Pancreas (tissue), 10 donors: ENCODE measurements around the gene USP19. TPM values are rescaled to one million over a fixed set of nuclear protein-coding genes. Genes with fewer than 3 reads are reported as not detected.

ENCODE experiments used
- ATAC-seq, 4 donors: fragments of 200-7000 bp; cut with Tn5 transposase; one replicate each; pipeline versions ENCODE4 v1.8.0 to v1.9.1; 2020; ENCODE audit warnings: mild to moderate bottlenecking in 4 of 4, moderate library complexity in 4 of 4
- DNase-seq, 6 donors: peaks; one replicate each; pipeline ENCODE4 v3.0.0-alpha.2; 2020
- FAIRE-seq: peaks from 2 replicates; lab custom pipeline; 2012; peaks lifted over from hg19 to GRCh38; lab: Jason Lieb, UNC
- H3K27ac ChIP-seq, 4 donors: fragments of 200-600 bp; sonication (generic); 1 replicate in 3 of 4; 2 replicates in 1 of 4; pipeline versions ENCODE4 v1.5.0 to v1.8.0; 2020
- H3K27me3 ChIP-seq, 4 donors: fragments of 200-600 bp; one replicate each; pipeline ENCODE4 v1.8.0; 2021
- H3K36me3 ChIP-seq, 3 donors: fragments of 200-600 bp; sonication (generic) in 1 of 3; one replicate each; pipeline versions ENCODE4 v1.5.0 to v1.8.0; 2020 to 2021
- H3K4me1 ChIP-seq, 3 donors: fragments of 200-600 bp; one replicate each; pipeline ENCODE4 v1.8.0; 2021
- H3K4me3 ChIP-seq, 4 donors: fragments of 200-600 bp; sonication (generic) in 2 of 4; one replicate each; pipeline versions ENCODE4 v1.5.0 to v1.8.0; 2020 to 2021
- H3K9me3 ChIP-seq, 4 donors: fragments of 200-600 bp; one replicate each; pipeline ENCODE4 v1.8.0; 2021
- WGBS, 2 donors: extraction: QIAGEN DNeasy Blood & Tissue Kit; methylation state at CpG; one replicate each; pipeline ENCODE4 v1.1.7; 2013; 5-methylcytosine and 5-hydroxymethylcytosine counted together
- intact Hi-C, 3 donors: fragments of 100-400 bp; cut with DNase I; formaldehyde crosslinking; loops; one replicate each; pipeline versions ENCODE4 v1.11.1 to v1.14.2; 2022
- polyA plus RNA-seq, 2 donors: library from polyadenylated mRNA; stranded (reverse); fragments of 200-250 nt; gene quantifications; one replicate each; pipeline ENCODE4 v1.2.3, GENCODE V29; 2013
- total RNA-seq, 6 donors: library from RNA; stranded (reverse); fragmentation: NEBNext Ultra II Directional in 4 of 6; extraction: Animal tissue kit (Norgen Biotek cat#: 25700) in 4 of 6; gene quantifications; one replicate each; pipeline versions ENCODE4 v1.2.1 to v1.2.4, GENCODE V29; 2021 to 2023
- TF ChIP-seq, protein P1 (sequence below), 4 donors: fragments of 200-600 bp; sonication (generic) in 3 of 4; IDR thresholded peaks; one replicate each; pipeline versions ENCODE4 v1.5.0 to v1.8.0; 2021; ENCODE audit warnings: antibody characterized with exemption in 4 of 4
- donor health status: healthy with polysubstance abuse.
- donor health status: DM: no; HTN: no; CAD: no; lungs with moderate emphysema.
- donor health status: DM: no; HTN: no; CAD: no.
- donor health status: control.
- donor health status: control.
- donor health status: Bipolar disorder and iron deficiency.
- donor health status: DM: yes; HTN: yes; CAD: no.
- donor health status: DM: no; HTN: no; CAD: no.
- donor health status: DM: no; HTN: no; CAD: no.
- donor health status: DM: yes; HTN: yes; CAD: no.

Gene USP19
- total and polyA plus RNA-seq, 8 donors, result 20.7 to 44.2 (median 25.8) TPM

DNA sequence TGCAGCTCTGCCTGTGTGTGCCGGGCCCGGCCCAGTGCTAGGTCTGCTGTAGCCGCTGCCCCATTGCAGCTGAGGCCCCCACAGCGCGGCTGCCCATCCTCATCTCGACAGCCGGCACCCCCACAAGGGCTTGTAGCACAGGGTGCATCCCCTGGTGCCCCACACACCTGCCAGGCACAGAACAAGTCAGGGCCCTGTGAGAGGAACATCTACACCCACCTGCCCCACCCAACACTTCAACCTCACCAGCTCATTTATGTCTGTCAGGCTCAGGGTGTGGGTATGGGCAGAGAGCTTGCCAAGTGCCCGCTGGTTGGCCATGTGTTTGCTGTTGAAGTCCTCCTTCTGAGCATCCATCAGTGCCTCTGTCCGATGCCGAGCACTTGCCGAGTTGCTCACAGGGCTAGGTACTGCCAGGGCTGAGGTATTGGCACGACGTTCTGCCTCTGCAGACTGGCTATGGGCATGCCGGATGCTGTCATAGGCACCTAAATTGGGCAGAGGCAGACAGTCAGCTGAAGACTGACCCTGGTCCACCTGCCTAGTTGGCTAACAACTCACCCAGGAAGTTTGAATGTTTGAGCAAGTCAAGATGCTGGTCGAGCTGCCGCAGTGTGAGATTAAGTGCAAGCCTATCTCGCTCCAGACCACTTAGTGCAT, 2.4 kb upstream of the USP19 start:
- ATAC-seq (no peak), FAIRE-seq (no peak), DNase-seq (no peak)
- TF ChIP-seq, protein P1, sequence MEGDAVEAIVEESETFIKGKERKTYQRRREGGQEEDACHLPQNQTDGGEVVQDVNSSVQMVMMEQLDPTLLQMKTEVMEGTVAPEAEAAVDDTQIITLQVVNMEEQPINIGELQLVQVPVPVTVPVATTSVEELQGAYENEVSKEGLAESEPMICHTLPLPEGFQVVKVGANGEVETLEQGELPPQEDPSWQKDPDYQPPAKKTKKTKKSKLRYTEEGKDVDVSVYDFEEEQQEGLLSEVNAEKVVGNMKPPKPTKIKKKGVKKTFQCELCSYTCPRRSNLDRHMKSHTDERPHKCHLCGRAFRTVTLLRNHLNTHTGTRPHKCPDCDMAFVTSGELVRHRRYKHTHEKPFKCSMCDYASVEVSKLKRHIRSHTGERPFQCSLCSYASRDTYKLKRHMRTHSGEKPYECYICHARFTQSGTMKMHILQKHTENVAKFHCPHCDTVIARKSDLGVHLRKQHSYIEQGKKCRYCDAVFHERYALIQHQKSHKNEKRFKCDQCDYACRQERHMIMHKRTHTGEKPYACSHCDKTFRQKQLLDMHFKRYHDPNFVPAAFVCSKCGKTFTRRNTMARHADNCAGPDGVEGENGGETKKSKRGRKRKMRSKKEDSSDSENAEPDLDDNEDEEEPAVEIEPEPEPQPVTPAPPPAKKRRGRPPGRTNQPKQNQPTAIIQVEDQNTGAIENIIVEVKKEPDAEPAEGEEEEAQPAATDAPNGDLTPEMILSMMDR (IDR thresholded peaks at IDR 0.05), result no peak
- 90 to 92% methylated on average over 17 of the region's 17 CpGs for WGBS, 2 donors
- H3K4me3 ChIP-seq, result no peak overlapping the region
- H3K27me3 ChIP-seq, result no peaks in the 10 kb centered on the region
- intact Hi-C loops, result no loop called here
- H3K9me3 ChIP-seq, result no peaks in the 10 kb centered on the region
- peaks cover 3 to 38% (median 5%) of the 10 kb centered on the region in 3 donors for H3K36me3 ChIP-seq
- H3K27ac ChIP-seq, result no peak overlapping the region
- peaks cover 6 to 8% (median 8%) of the 10 kb centered on the region in 3 donors for H3K4me1 ChIP-seq

DNA sequence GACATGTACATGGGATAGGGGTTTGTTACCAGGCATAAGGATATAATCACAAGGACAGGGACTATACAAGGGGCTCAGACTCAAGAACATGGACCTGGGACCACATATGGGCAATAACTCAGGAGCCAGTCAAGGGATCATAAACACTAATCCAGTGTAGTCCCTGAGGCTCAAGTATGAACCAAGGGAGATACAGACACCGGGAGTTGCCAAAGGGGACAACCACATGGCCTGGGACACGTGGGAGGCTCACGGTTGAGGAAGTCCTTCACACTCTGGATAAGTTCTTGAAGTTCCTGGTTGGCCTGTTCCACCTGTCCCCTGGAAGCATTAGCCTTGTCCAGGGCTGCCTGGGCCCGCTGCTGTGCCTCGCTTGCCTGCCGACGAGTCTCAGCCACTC, 1.8 kb upstream of the USP19 start:
- intact Hi-C loops, result no loop called here
- 91 to 95% methylated on average over 7 of the region's 7 CpGs for WGBS, 2 donors
- H3K27ac ChIP-seq, result no peak overlapping the region
- H3K4me1 ChIP-seq, result peaks cover 6 to 8% (median 8%) of the 10 kb centered on the region in 3 donors
- ATAC-seq (no peak), FAIRE-seq (no peak), DNase-seq (no peak)
- peaks cover 3 to 44% (median 10%) of the 10 kb centered on the region in 3 donors for H3K36me3 ChIP-seq
- no peaks in the 10 kb centered on the region for H3K27me3 ChIP-seq
- TF ChIP-seq, protein P1 (IDR thresholded peaks at IDR 0.05), result no peak
- H3K4me3 ChIP-seq, result no peak overlapping the region
- no peaks in the 10 kb centered on the region for H3K9me3 ChIP-seq

DNA sequence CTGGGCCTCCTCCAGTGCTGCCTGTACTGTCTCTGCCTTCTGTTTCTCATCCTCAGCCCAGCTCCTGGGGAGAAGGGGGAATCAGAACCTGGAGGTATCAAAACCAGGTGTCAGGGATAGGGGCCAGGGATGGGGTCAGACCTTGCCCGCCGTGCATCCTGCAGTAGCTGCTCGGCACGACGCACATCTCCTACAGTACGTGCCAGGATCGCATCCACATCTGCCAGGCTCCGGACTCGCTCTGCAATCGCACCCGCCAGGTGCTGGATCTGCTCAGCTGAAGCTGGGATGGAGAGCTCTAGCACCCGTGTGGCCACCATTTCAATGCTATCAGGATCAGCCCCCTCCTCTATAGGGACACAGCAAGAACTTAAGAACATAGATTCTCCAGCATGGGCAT, 1.4 kb upstream of the USP19 start:
- WGBS, 2 donors, result 93 to 96% methylated on average over 12 of the region's 12 CpGs
- Histone ChIP-seq H3K9me3 (no peaks in the 10 kb centered on the region), H3K4me3 (no peak overlapping the region), H3K36me3 (peaks cover 5 to 48% (median 14%) of the 10 kb centered on the region in 3 donors), H3K4me1 (peaks cover 6 to 8% (median 8%) of the 10 kb centered on the region in 3 donors), H3K27ac (no peak overlapping the region), H3K27me3 (no peaks in the 10 kb centered on the region)
- intact Hi-C loops, result no loop called here
- TF ChIP-seq, protein P1 (IDR thresholded peaks at IDR 0.05), result no peak
- DNase-seq (no peak), FAIRE-seq (no peak), ATAC-seq (no peak)

DNA sequence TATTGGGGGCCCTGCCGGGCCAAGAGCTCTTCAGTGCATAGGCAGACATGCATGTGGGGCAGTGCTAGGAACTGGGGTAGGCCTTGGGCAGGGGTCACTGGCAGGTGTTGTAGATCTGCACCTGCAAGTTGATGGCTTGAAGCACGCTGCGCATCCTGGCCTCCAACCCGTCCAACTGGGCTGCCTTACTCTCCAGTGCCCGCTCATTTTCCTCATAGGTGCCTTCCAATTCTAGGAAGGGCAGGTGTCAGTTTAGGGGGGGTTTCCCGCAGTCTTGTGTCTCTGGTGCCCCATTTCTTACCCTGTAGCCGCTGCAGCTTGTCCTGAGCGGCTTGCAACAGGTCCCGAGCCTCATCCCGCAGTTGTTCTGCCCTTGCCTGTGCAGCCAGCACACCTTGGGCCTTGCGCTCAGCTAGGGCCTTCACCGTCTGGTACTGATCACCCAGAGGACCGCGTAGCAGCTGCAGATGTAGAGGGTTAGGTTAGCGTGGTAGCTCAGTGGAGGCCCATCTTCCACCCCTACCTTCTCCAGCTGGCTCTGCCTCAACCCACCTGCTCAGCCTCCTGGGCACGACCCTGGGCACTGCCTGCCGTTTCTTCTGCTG, 611 bp upstream of the USP19 start:
- TF ChIP-seq, protein P1 (IDR thresholded peaks at IDR 0.05), result no peak
- no peak for FAIRE-seq
- Histone ChIP-seq H3K4me1 (peaks cover 6 to 8% (median 8%) of the 10 kb centered on the region in 3 donors), H3K9me3 (no peaks in the 10 kb centered on the region), H3K36me3 (peaks cover 13 to 56% (median 18%) of the 10 kb centered on the region in 3 donors), H3K27me3 (no peaks in the 10 kb centered on the region), H3K27ac (peak overlapping the region; percentile 69 to 92 (median 88)), H3K4me3 (peak overlapping the region; percentile 62 to 99 (median 98))
- DNase-seq, result no peak
- 75 to 78% methylated on average over 17 of the region's 17 CpGs for WGBS, 2 donors
- ATAC-seq, result peak in 2 of 4 donors; percentile 20 to 21
- intact Hi-C loops, result no loop called here

DNA sequence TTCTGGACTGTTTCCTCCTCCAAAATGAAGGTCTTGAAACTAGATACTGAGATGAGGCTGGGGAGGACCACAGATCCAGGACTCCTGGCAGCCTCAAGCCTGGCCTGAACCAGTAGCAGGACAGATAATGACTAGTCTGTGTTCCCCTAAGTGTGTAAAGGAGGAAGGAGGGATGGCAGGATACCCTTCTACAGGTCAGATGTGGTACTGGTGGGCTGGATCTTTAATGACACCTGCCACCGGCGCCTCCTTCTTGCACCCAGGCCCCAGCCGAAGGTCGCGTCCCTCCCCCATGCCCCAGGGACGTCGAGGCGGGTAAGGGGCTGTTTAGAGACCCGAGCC, 556 bp downstream of the USP19 start:
- peaks cover 6 to 8% (median 8%) of the 10 kb centered on the region in 3 donors for H3K4me1 ChIP-seq
- H3K4me3 ChIP-seq, result peak overlapping the region; percentile 62 to 99 (median 98)
- FAIRE-seq, result no peak
- peak overlapping the region; percentile 69 to 92 (median 88) for H3K27ac ChIP-seq
- intact Hi-C loops, result no loop called here
- no peaks in the 10 kb centered on the region for H3K27me3 ChIP-seq
- TF ChIP-seq, protein P1 (IDR thresholded peaks at IDR 0.05), result no peak
- WGBS, 2 donors, result 0 to 1% methylated on average over 9 of the region's 9 CpGs
- no peaks in the 10 kb centered on the region for H3K9me3 ChIP-seq
- peaks cover 17 to 61% (median 30%) of the 10 kb centered on the region in 3 donors for H3K36me3 ChIP-seq
- ATAC-seq, result peak in 2 of 4 donors; percentile 1 to 3
- DNase-seq, result no peak
